ENCODE results near the gene PTRH2.
"Not testable (repeated sequence)": the region's sequence is repeated elsewhere in the genome, so short reads cannot be mapped to it uniquely, and the experiment has no call there.

The PTRH2 gene

GRCh38 chr17:59671386-59671785, 35.8 kb downstream of the PTRH2 start:
- Histone ChIP-seq H3K27ac (ENCODE audit: low read length) (no peak overlapping the region), H3K27me3 (ENCODE audit: control insufficient read depth, insufficient read depth, low read length) (no peaks in the 10 kb centered on the region), H3K9me3 (ENCODE audit: control insufficient read depth, insufficient read depth, low read length) (no peaks in the 10 kb centered on the region), H3K4me1 (ENCODE audit: control insufficient read depth, insufficient read depth, low read length) (no peaks in the 10 kb centered on the region), H3K4me3 (ENCODE audit: low read length) (no peak overlapping the region), H3K36me3 (ENCODE audit: control insufficient read depth, insufficient read depth, low read length) (peaks cover 4% of the 10 kb centered on the region; the same call in 1 of the 2 replicates)
- WGBS (ENCODE audit: insufficient coverage, insufficient read length), result no CpG with 5 or more reads among the region's 1 CpG
- DNase-seq (ENCODE audit: low read depth, low spot score), result no peak

- H3K9me3 ChIP-seq (ENCODE audit: control insufficient read depth, insufficient read depth, low read length), result no peaks in the 10 kb centered on the region
- H3K4me3 ChIP-seq (ENCODE audit: low read length), result no peak overlapping the region
- no peak overlapping the region for H3K27ac ChIP-seq (ENCODE audit: low read length)
- DNase-seq (ENCODE audit: low read depth, low spot score), result no peak
- WGBS (ENCODE audit: insufficient coverage, insufficient read length), result no CpG with 5 or more reads among the region's 1 CpG
- no peaks in the 10 kb centered on the region; the same call in 1 of the 2 replicates for H3K4me1 ChIP-seq (ENCODE audit: control insufficient read depth, insufficient read depth, low read length)
- H3K36me3 ChIP-seq (ENCODE audit: control insufficient read depth, insufficient read depth, low read length), result peaks cover 9% of the 10 kb centered on the region
- no peaks in the 10 kb centered on the region for H3K27me3 ChIP-seq (ENCODE audit: control insufficient read depth, insufficient read depth, low read length)
These were observed 37.3 kb downstream of the PTRH2 start for GRCh38 chr17:59669944-59670343.

DNA sequence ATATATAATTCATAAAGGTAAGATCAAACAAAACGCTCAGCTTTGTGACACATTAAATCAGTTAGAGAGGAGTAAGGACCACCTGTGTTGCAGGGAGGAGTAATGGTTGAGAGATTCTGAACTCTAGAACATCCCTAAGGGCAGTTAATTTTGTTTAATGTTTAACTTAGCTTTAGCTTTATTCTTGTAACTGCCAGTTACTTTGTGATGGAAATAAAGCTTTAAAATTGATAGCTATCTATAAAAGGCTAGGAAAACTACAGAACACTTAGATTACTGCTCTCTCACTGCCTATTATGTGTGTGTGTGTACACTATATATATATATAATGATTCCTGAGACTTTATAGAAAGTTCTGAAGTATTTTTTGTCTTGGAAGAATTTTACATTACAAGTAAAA, 37.8 kb downstream of the PTRH2 start:
- no CpG with 5 or more reads among the region's 1 CpG for WGBS (ENCODE audit: insufficient coverage, insufficient read length)
- no peaks in the 10 kb centered on the region for H3K27me3 ChIP-seq (ENCODE audit: control insufficient read depth, insufficient read depth, low read length)

DNA sequence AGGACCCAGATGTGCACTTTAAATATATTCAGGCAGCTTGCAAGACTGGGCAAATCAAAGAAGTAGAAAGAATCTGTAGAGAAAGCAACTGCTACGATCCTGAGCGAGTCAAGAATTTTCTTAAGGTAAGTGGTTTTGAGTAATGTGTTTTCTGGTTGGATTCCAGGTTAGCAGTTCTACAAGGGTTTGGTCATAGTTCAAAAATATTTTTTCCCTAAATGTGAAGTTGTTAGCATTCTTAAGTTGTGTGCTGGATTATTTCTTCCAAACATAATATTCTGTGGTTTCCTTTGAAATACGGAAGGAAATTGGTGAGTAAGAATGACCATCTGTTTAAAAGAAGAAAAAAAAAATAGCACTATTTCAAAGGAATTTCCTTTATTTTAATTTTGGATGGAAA, 38.4 kb downstream of the PTRH2 start:
- Histone ChIP-seq H3K4me1 (ENCODE audit: control insufficient read depth, insufficient read depth, low read length) (no peaks in the 10 kb centered on the region; the same call in 1 of the 2 replicates), H3K36me3 (ENCODE audit: control insufficient read depth, insufficient read depth, low read length) (peaks cover 13% of the 10 kb centered on the region), H3K9me3 (ENCODE audit: control insufficient read depth, insufficient read depth, low read length) (no peaks in the 10 kb centered on the region), H3K27me3 (ENCODE audit: control insufficient read depth, insufficient read depth, low read length) (no peaks in the 10 kb centered on the region), H3K4me3 (ENCODE audit: low read length) (no peak overlapping the region), H3K27ac (ENCODE audit: low read length) (no peak overlapping the region)
- DNase-seq (ENCODE audit: low read depth, low spot score), result no peak
- WGBS (ENCODE audit: insufficient coverage, insufficient read length), result no CpG with 5 or more reads among the region's 3 CpGs

More for the DNA sequence above, 37.8 kb downstream of the PTRH2 start:
- DNase-seq (ENCODE audit: low read depth, low spot score), result no peak
- Histone ChIP-seq H3K36me3 (ENCODE audit: control insufficient read depth, insufficient read depth, low read length) (peaks cover 13% of the 10 kb centered on the region), H3K4me3 (ENCODE audit: low read length) (no peak overlapping the region), H3K27ac (ENCODE audit: low read length) (no peak overlapping the region), H3K4me1 (ENCODE audit: control insufficient read depth, insufficient read depth, low read length) (no peaks in the 10 kb centered on the region; the same call in 1 of the 2 replicates), H3K9me3 (ENCODE audit: control insufficient read depth, insufficient read depth, low read length) (no peaks in the 10 kb centered on the region)

DNA sequence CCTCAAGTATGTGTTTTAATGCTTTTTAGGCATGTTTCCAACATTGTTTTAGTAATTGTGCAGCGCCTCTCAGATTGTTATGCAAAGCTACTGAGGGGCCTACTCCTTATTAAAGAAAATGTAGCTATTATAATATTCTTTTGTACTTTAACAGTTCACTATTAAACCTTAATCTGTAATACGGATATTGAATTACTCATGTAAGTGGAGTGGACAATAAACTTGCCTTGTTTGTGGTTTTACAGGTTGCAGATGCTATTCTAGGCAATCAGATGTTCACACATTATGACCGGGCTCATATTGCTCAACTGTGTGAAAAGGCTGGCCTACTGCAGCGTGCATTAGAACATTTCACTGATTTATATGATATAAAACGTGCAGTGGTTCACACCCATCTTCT, 41.0 kb downstream of the PTRH2 start:
- H3K9me3 ChIP-seq (ENCODE audit: control insufficient read depth, insufficient read depth, low read length), result no peaks in the 10 kb centered on the region
- H3K4me1 ChIP-seq (ENCODE audit: control insufficient read depth, insufficient read depth, low read length), result no peaks in the 10 kb centered on the region; the same call in 1 of the 2 replicates
- H3K27me3 ChIP-seq (ENCODE audit: control insufficient read depth, insufficient read depth, low read length), result no peaks in the 10 kb centered on the region
- DNase-seq (ENCODE audit: low read depth, low spot score), result no peak
- H3K36me3 ChIP-seq (ENCODE audit: control insufficient read depth, insufficient read depth, low read length), result peaks cover 13% of the 10 kb centered on the region
- no peak overlapping the region for H3K27ac ChIP-seq (ENCODE audit: low read length)
- no CpG with 5 or more reads among the region's 5 CpGs for WGBS (ENCODE audit: insufficient coverage, insufficient read length)
- H3K4me3 ChIP-seq (ENCODE audit: low read length), result no peak overlapping the region

- H3K27ac ChIP-seq (ENCODE audit: low read length); DNase-seq (ENCODE audit: low read depth, low spot score); H3K36me3 ChIP-seq (ENCODE audit: control insufficient read depth, insufficient read depth, low read length); H3K4me1 ChIP-seq (ENCODE audit: control insufficient read depth, insufficient read depth, low read length); H3K4me3 ChIP-seq (ENCODE audit: low read length); H3K27me3 ChIP-seq (ENCODE audit: control insufficient read depth, insufficient read depth, low read length); H3K9me3 ChIP-seq (ENCODE audit: control insufficient read depth, insufficient read depth, low read length): not testable (repeated sequence)
- no CpG with 5 or more reads among the region's 7 CpGs for WGBS (ENCODE audit: insufficient coverage, insufficient read length)
These were observed 50.6 kb downstream of the PTRH2 start for GRCh38 chr17:59656624-59657023.

DNA sequence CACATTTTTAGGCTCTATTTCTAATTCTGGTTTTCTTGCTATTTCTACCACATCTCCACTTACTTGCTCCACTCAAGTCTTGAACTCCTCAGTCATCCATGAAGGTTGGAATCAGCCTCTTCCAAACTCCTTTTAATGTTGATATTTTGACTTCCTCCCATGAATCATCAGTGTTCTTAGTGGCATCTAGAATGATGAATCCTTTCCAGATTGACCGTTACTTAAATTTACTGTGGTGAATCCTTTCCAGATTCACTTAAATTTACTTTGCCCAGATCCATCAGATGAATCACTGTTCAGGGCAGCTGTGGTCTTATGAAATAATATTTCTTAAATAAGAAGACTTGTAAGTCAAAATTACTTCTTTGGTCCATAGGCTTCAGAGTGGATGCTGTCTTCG, 55.1 kb downstream of the PTRH2 start:
- Histone ChIP-seq H3K4me1 (ENCODE audit: control insufficient read depth, insufficient read depth, low read length) (no peaks in the 10 kb centered on the region), H3K36me3 (ENCODE audit: control insufficient read depth, insufficient read depth, low read length) (peaks cover 9% of the 10 kb centered on the region; the same call in 1 of the 2 replicates), H3K9me3 (ENCODE audit: control insufficient read depth, insufficient read depth, low read length) (no peaks in the 10 kb centered on the region), H3K27me3 (ENCODE audit: control insufficient read depth, insufficient read depth, low read length) (no peaks in the 10 kb centered on the region), H3K27ac (ENCODE audit: low read length) (no peak overlapping the region), H3K4me3 (ENCODE audit: low read length) (no peak overlapping the region)
- DNase-seq (ENCODE audit: low read depth, low spot score), result no peak
- no CpG with 5 or more reads among the region's 2 CpGs for WGBS (ENCODE audit: insufficient coverage, insufficient read length)

DNA sequence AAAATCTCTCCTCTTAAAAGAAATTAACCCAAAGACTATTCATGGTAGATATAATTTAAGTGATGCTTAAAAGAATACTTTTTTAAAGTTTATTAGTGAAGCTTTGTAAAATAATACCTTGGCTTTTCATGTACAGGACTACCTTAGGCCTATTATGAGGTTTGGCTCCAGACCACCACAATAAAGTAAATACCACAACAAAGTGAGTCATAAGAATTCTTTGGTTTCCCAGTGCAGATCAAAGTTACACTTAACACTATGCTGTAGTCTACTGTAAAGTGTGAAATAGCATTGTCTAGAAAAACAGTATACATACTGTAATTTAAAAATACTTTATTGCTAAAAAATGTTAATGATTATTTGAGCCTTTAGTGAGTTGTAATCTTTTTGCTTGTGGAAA, 55.9 kb downstream of the PTRH2 start:
- no peak overlapping the region for H3K4me3 ChIP-seq (ENCODE audit: low read length)
- H3K4me1 ChIP-seq (ENCODE audit: control insufficient read depth, insufficient read depth, low read length), result no peaks in the 10 kb centered on the region
- no peak overlapping the region for H3K27ac ChIP-seq (ENCODE audit: low read length)
- DNase-seq (ENCODE audit: low read depth, low spot score), result no peak
- peaks cover 9% of the 10 kb centered on the region; the same call in 1 of the 2 replicates for H3K36me3 ChIP-seq (ENCODE audit: control insufficient read depth, insufficient read depth, low read length)
- H3K9me3 ChIP-seq (ENCODE audit: control insufficient read depth, insufficient read depth, low read length), result no peaks in the 10 kb centered on the region
- no peaks in the 10 kb centered on the region for H3K27me3 ChIP-seq (ENCODE audit: control insufficient read depth, insufficient read depth, low read length)

GRCh38 chr17:59650642-59651041, 56.6 kb downstream of the PTRH2 start:
- Histone ChIP-seq H3K9me3 (ENCODE audit: control insufficient read depth, insufficient read depth, low read length) (no peaks in the 10 kb centered on the region), H3K27ac (ENCODE audit: low read length) (no peak overlapping the region), H3K36me3 (ENCODE audit: control insufficient read depth, insufficient read depth, low read length) (peaks cover 9% of the 10 kb centered on the region; the same call in 1 of the 2 replicates), H3K4me3 (ENCODE audit: low read length) (no peak overlapping the region), H3K27me3 (ENCODE audit: control insufficient read depth, insufficient read depth, low read length) (no peaks in the 10 kb centered on the region), H3K4me1 (ENCODE audit: control insufficient read depth, insufficient read depth, low read length) (no peaks in the 10 kb centered on the region)
- no peak for DNase-seq (ENCODE audit: low read depth, low spot score)
- WGBS (ENCODE audit: insufficient coverage, insufficient read length), result no CpG with 5 or more reads among the region's 1 CpG

- no peaks in the 10 kb centered on the region for H3K9me3 ChIP-seq (ENCODE audit: control insufficient read depth, insufficient read depth, low read length)
- H3K4me3 ChIP-seq (ENCODE audit: low read length), result no peak overlapping the region
- H3K4me1 ChIP-seq (ENCODE audit: control insufficient read depth, insufficient read depth, low read length), result no peaks in the 10 kb centered on the region
- DNase-seq (ENCODE audit: low read depth, low spot score), result no peak
- H3K27ac ChIP-seq (ENCODE audit: low read length), result no peak overlapping the region
- H3K36me3 ChIP-seq (ENCODE audit: control insufficient read depth, insufficient read depth, low read length), result peaks cover 9% of the 10 kb centered on the region; the same call in 1 of the 2 replicates
- H3K27me3 ChIP-seq (ENCODE audit: control insufficient read depth, insufficient read depth, low read length), result no peaks in the 10 kb centered on the region
These were observed 57.3 kb downstream of the PTRH2 start for GRCh38 chr17:59649886-59650285.

Measured in iPS DF 6.9 (cell line).